ACHN (cell line): ENCODE results near the gene IER5.

Experiments used
- DNase-seq: peaks from one replicate; pipeline ENCODE4 v3.0.0-alpha.2; 2015
- in situ Hi-C: cut with HindIII; loops from 2 replicates; pipeline ENCODE4 v1.10.0; 2017; ENCODE audit warnings: low sequenced_read_pairs, low pct_ligation_motif_present, low pct_unique_long_range_greater_than_20kb

Gene IER5

DNA sequence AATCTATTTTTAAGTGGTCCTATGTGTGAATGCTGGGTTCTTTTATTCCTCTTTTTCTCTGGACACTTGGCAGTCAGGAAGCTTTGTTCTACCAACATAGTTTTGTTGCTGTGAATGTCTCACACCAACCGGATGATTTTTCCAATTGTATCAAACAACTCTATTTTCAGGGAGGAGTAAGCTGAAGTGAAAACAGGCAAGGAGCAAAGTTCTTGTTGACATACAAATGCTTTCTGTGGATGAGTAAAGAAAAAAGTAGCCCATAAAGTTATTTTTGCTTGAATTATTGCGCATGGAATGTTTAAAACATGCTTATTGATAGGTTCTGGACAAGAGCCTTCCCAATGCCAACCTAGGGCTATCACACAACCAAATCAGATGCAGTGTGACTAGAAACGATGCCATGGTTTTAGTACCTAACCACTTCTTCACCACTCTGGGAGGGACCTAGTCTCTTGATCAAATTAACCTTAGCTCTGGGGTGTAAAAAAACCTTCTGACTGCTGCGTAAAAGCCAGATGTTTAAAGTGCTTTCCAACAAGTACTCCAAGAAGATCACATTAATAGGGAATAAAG lies 4.5 kb downstream of the IER5 start:
- in situ Hi-C loops, result no loop called here
- DNase-seq, result no peak

DNA sequence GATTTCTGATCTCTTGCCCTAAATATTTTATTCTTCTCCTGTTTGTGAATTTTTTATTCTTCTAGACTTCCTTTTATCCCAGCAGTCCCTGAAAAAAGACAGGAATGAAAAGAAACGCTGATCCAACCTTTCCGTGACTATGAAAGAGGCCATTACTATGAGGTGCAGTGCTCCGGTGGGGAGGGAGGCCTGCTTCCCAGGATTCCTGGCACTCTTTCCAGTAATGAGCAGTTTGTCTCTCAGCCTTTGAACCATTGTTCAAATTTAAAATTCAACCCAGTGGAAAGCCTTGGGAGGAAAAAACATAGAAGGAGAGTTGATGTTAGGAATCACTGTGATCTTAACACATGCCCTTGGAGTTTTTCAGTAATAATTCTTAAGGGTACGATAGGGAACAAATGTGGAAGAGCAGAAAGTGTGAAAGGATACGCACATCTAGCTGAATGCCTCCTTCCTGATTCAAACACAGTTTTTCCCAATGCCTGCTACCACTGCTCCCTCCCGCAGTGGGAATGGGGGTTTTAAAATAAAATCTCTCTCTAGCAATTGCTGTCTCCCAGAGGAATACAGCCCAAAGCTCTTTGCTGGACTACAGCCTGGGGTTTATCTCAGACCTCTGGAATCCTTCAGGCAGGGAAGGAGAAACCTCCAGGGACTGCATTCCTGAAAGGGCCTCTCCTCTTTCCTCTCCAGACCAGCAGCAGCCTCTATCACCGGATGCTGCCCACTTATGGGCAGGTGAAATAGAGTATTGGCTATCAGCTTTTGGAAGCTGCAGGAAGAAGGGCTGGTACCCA lies 6.1 kb downstream of the IER5 start:
- in situ Hi-C loops, result no loop called here
- DNase-seq, result peak; percentile 40

DNA sequence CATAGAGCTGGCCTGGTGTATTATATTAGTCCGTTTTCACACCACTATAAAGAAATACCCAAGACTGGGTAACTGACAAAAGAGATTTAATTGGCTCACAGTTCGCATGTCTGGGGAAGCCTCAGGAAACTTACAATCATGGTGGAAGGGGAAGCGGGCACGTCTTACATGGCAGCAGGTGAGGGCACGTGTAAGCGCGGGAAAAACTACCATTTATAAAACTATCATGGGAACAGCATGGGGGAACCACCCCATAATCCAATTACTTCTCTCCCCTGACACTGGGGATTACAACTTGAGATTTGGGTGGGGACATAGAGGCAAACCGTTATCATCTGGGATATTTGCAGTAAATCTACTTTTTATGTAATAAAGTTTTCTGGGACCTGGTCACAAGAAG lies 6.8 kb downstream of the IER5 start:
- DNase-seq, result no peak
- in situ Hi-C loops, result no loop called here

DNA sequence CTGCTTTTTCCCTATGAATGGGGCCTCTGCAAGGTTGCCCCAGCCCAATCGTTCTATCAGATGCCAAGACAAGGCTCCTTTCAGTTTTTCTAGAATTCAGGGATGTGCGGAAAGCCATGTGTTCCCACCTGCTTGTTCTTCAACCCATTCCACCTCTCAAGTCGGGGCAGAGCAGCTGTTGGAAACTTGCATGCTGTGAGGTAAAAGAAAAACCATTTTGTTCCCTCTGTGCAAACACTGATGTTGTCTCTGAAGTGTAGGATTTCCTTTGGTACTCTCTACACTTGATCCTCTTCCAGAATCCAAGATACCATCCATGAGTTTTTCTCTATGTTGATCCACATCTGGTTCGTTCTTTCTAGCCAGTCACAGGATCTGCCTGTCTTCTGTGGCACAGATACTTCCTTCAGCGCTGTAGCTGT lies 7.3 kb downstream of the IER5 start:
- DNase-seq, result no peak
- in situ Hi-C loops, result no loop called here

DNA sequence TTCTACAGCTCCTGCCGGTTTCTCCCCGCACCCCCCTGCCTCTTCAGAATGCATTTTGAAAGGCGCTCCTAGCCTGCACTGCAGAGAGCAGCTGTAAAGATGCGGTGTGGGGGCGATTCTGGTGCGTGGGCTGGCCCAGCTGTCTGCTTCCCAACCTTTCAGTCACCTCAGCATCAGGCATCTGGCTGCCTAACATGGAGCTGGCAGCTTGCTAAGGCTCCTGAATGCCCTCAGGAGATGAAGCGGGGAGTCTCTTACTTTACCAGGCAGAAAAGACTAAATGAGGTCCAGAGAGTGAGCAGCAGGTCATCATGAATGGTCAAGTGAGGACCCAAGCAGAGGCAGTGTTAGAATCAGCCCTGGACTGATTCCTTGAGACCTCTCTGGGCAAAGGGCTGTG lies 8.7 kb downstream of the IER5 start:
- no peak for DNase-seq
- in situ Hi-C loops, result no loop called here

DNA sequence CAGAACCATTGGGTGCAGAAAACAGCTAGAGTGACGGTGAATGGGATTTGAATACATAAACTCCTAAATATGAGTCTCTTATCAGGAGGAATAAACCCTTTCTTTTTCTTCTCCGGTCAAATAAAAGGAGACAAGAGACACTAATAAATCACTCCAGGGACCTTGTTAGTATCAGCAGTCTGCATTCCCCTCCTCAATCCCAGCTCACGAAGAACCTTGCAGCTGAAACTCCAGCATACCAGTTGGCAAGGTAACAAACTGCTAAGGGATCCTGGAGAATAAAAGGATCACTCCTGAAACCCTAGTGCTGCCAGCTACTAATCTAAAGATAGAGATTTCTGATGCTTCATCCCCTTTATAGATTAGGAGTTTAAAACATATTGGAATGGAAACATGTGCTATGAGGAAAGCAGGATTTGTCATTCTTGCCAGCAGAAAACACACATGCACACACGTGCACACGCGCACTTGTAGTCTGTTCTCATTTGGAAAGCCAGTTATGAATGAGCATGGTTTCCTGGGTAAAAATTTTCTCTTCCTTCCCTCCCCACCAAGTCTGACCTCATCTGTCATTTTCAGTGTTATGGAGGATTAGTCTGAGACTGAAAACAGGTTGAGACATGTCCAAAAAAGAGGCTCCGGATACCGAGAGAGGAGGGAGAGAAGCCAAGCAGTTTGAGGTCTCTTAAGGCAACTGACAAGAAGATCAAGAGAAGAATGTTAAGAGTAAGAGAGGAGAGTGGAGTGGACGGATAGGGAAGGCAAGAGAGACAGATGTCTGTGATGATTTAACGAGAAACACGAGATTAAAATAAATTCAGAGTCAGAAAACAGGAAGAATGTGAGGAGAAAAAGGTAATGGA lies 10.9 kb downstream of the IER5 start:
- no peak for DNase-seq

DNA sequence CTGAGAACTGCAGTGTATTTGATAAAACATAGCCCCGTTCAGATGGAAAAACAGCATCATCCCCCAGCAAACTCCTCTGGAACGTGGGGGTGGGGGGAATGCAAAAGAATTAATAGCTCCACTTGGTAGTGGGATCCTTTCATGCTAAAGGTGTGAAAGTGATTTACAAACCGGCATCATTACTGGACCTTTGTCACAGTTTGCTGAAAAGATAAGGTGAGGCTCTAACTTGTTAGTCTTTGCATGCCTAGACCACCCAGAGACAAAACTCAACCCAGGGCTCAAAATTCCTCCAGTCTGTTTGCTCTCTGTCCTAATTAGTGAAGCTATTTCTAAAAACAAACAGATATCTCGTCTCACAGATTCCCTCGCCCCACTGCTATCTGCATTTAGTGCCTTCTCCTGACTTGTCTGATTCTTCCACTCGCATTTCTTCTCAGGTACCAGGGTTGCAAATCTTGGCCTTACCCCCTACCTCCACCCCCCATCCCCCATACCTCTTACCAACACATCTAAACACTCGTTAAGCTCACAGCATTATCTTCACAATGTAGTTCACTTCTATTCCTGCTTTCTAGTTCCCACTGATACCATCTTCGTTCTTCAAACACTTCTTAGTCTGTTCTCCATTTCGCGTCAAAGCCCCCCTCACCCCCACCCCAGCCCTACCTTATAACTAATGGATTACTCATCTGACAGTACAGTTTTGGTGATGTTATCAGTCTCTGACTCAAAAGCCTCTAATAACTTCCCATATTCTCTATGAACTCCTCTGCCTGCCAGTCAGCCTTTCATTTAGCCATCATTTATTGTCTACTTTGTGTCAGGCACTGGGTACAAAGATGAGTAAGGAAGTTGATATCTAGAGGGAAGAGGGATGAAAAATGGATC lies 11.8 kb downstream of the IER5 start:
- no peak for DNase-seq
- in situ Hi-C loops, result no loop called here

More for the DNA sequence above, 10.9 kb downstream of the IER5 start:
- in situ Hi-C loops, result no loop called here

DNA sequence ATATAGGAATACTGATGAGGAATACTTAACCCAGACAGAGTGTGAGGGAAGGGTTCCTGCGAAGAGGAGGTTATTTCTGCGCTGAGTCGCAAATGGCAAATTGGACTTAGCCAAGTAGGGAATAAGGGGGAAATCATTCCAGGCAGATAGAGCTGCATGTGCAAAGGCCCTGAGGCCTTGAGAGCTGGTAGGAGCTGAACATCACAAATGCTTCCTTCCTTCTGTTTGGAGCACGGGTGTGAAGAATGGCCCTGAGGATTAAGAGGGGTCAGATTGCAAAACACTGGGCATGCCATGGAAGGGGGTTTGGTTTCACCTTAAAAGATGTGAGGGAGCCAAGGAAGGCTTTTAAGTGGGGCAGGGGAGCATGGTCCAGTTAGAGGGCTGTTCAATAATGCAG lies 12.4 kb downstream of the IER5 start:
- no peak for DNase-seq
- in situ Hi-C loops, result no loop called here

DNA sequence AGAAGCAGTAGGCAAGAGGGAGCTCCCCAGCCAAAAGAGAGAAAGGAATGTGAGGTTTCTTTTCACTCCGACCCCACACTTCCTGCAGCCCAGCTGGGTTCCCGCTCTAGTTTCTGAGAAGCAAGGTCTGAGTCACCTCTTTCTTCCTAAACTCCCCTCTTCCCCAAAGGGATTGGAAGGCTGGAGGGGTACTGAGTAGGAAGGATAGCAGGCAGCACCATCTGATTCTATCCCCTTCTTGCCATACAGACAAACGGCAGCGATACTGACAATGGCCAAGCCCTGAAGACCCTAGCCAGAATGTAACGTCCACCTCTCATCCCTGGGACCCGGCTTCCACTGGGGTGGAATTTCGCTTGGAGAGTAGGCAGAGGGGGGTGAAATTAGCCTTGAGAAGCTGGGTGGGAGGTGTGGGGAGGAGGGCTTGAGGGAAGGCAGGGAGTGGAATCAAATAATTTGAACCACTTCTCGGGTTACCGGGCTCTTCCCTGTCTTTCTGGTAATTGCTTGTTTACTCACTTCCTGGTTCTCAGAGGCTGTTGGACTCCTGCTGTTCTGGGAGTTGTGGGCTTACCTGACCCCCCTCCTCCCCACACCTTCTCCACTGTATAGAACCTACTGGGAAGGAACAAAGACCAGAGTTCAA lies 13.2 kb downstream of the IER5 start:
- in situ Hi-C loops, result no loop called here
- no peak for DNase-seq

DNA sequence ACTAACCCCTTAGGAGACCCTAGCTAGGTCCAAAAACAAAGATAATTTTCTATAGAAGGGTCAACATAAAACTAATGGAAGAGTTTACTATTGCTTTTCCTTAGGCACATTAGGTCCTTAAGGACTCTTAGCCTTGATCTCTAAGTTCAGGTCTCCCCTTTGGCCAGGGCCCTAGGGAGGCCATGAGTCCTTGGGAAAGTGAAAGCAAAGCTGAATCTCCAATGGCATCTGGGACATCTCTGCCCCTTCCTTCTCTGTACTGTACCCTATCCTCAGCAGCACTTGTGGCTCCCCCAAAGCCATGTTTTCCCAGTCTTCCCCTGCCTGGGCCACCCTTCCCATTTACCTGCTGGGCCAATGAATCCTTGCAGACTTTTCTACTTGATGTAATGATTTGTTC lies 14.3 kb downstream of the IER5 start:
- no peak for DNase-seq
- in situ Hi-C loops, result no loop called here

DNA sequence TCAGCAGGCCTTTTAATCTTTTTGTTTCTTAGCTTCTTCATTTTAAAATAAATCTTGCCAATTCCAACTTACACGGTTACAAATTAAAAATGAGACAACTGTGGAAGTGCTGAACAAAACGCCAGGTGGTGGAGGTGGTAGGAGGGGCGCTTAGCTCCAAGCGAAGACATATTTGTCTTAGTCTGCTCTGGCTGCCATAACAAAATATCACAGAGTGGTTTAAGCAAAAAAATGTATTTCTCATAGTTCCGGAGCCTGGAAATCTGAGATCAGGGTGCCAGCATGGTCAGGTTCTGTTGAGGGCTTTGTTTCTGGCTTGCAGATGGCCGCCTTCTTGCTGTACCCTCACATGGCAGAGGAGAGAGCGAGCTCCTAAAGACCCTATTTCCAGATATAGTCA lies 14.9 kb downstream of the IER5 start:
- no peak for DNase-seq

DNA sequence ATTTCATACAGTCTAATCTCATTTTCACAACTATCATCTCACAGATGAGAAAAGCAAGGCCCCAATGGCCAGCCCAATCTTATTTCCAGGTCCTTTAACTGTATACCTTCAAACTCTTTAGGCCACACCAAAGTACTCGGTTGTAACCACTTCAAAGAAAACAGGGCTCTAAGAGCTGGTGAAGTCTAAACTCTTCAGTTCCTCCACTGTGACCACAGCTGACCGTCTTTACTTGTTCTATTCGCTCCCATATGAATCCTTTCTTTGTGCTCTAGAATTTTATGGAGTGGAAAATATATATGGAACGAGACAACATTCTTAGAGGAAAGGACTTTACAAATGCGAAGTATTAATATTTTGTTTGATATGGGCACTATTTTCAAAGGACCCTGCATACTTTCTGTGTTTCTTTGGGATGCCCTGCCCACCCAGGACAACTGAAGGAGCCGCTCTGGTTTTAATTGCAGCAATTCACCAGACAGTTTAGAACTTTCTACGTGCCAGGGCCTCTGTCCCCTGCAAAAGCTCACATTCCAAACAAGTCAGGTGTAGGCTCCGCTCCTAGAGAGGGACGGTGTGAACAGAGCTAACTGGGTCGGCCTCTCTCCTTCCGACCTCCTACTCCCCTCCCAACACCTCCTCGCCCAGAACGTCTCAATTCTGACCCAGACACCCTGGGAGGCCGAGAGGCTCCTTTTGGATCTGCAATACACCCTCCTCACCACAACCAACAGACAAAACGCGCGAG lies 15.7 kb downstream of the IER5 start:
- in situ Hi-C loops, result no loop called here
- no peak for DNase-seq

More for the DNA sequence above, 14.9 kb downstream of the IER5 start:
- in situ Hi-C loops, result no loop called here

DNA sequence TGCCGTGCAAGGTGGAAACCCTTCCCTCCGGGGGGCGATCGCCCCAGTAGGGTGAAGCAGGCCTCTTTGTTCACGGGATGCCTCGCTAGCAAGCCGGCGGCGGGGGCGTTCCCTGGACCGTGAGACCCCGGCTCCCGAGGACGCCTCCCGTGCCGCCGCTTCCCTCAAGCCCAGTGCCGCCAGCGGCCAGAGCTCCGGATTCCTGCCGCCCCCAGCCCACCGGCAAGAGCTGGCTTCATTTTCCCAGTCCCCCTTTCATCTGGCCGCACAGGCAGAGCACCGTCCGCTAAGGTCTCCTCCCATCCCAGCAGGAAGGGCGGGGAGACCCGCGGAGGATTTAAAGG lies 16.3 kb downstream of the IER5 start:
- DNase-seq, result peak; percentile 53
- in situ Hi-C loops, result no loop called here

DNA sequence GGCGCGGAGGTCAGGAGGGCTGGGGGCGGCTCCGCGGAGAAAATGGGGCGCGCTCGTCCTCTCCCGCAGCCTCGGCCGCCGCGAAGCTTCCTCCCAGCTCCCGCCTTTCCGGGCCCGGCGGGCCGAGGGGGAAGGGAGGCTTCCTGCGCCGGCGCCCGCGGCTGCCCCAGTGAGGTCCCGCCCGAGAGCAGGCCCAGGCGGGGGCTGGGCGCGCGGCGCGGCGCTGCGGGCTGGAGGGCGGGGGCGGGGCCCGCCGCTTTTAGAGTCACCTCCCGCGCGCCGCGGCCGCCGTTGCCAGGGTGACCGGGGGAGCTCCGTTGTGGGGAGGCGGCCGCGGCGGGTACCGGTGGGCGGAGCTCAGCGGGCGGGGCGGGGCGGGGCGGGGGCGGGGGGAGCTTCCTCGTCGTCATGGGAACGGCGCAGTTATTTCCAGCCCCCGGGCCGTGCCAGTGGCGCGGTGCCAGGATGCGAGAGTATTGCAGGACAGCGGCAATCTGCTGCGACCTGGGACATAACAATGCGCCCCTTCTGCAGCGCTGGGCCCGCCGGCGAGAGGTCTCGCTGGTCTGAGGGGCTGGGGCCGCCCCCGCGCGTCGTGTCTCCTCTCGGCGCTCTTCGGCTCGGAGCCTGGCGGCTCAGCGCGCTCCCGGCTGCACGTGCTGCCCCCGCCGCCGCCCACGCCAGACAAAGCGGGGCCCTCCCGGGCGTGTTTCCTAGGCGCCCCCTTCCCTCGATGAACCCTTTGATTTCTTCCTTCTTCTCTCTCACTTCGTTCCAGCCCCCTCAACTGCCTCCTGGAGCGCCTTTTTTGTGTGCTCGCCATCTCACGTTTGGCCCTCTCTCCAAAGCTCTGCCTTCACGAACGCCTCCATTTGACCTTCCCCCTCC lies 16.9 kb downstream of the IER5 start:
- DNase-seq, result peak; percentile 93
- in situ Hi-C loops, result no loop called here

DNA sequence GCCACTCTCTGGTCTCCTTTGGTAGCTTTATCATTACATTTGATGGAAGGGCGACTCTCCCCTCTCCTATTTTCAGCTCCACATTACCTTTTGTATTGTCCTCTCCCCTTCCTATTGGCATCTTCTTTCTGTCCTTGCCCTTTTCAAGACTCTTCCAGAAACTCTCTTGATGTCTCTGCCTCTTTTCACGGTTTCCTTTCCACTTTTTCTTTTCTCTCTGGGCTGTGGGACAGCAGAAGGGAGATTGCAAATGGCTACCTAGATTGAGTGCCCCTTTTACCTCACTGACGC lies 17.5 kb downstream of the IER5 start:
- in situ Hi-C loops, result no loop called here
- no peak for DNase-seq

DNA sequence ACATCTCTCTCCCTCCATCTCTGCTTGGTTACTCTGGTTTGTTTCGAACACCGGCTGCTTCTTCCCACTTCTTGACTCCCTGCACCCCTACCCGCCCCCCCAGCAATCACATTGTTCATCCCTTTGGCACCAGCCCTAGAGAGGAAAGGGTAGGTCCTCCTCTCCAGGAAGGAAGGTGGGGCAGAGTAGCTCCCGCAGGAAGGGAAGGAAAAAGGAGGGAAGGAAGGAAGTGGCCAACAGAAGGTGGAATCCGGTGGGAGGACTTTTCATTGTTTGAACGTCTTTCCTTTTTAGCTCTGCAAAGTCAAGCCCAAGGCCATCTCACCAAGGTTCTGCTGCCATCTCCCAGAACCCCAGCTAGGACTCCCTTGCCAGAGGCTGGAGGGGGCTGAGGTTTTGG lies 18.0 kb downstream of the IER5 start:
- in situ Hi-C loops, result no loop called here
- DNase-seq, result no peak

DNA sequence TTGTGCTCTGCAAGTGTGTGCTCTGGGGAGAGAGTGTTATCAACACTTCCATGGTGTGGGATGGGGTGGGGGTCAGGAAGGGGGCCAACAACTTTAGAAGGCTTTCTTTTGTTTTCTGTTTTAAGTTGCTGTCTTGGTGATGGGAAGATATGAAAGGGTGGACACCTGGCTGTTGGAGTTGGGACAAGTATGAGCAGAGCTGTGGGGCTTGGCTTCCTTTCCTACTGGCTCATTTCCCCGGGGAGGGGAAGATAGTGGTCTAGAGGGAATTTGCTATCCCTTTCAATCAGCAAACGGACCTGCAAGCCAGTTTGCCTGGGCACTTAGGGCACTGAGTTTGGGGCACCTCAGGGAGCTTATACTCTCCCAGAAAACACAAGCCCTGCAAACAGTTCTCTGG lies 19.2 kb downstream of the IER5 start:
- in situ Hi-C loops, result no loop called here
- DNase-seq, result no peak
